Adrenal gland (tissue), 12 donors: ENCODE measurements around the gene ITFG1. TPM values are rescaled to one million over a fixed set of nuclear protein-coding genes. Genes with fewer than 3 reads are reported as not detected.
"Not testable (repeated sequence)": the region's sequence is repeated elsewhere in the genome, so short reads cannot be mapped to it uniquely, and the experiment has no call there.

ENCODE experiments used
- DNase-seq, 7 donors: peaks; one replicate each; pipeline ENCODE4 v3.0.0-alpha.2; 2019 to 2020
- H3K27ac ChIP-seq, 5 donors: fragments of 200-600 bp; sonication (generic) in 4 of 5; 1 replicate in 3 of 5; 2 replicates in 2 of 5; pipeline versions ENCODE4 v1.5.1 to v1.8.0; 2016 to 2020; ENCODE audit warnings: mild to moderate bottlenecking in 1 of 5
- H3K27me3 ChIP-seq: fragments of 200-600 bp; 2 replicates; pipeline ENCODE4 v1.8.0; 2021
- H3K36me3 ChIP-seq, 2 donors: fragments of 200-600 bp; replicated peaks in 1 of 2; 1 replicate in 1 of 2; 2 replicates in 1 of 2; pipeline versions ENCODE4 v1.5.1 to v1.8.0; 2018 to 2022
- H3K4me1 ChIP-seq, 2 donors: fragments of 200-600 bp; replicated peaks in 1 of 2; 1 replicate in 1 of 2; 2 replicates in 1 of 2; pipeline versions ENCODE4 v1.5.1 to v1.8.0; 2018 to 2021
- H3K4me3 ChIP-seq, 4 donors: fragments of 200-600 bp; sonication (generic) in 3 of 4; one replicate each; pipeline ENCODE4 v1.5.1; 2016 to 2018
- H3K9me3 ChIP-seq, 3 donors: fragments of 200-600 bp; sonication (generic) in 1 of 3; replicated peaks in 1 of 3; 1 replicate in 2 of 3; 2 replicates in 1 of 3; pipeline versions ENCODE4 v1.5.1 to v1.8.0; 2016 to 2021
- CTCF ChIP-seq, 6 experiments: fragments of 450-650 bp in 4 of 6; fragments of 200-600 bp in 2 of 6; sonication (generic) in 1 of 6; IDR thresholded peaks; 1 replicate in 5 of 6; 2 replicates in 1 of 6; pipeline versions ENCODE4 v1.5.1 to v1.8.0; 2016 to 2021; ENCODE audit warnings: antibody characterized with exemption in 6 of 6, mild to moderate bottlenecking in 2 of 6, moderate library complexity in 1 of 6
- POLR2A ChIP-seq, 2 donors: fragments of 450-650 bp; IDR thresholded peaks; one replicate each; pipeline ENCODE4 v1.6.1; 2017; ENCODE audit warnings: antibody characterized with exemption in 2 of 2, mild to moderate bottlenecking in 2 of 2, moderate library complexity in 1 of 2
- WGBS, 4 donors: extraction: QIAGEN DNeasy Blood & Tissue Kit in 2 of 4; methylation state at CpG; one replicate each; pipeline versions ENCODE4 v1.1.5 to v1.1.7; 2013 to 2017; 5-methylcytosine and 5-hydroxymethylcytosine counted together
- intact Hi-C, 2 donors: fragments of 100-400 bp; cut with DNase I; formaldehyde crosslinking; loops; one replicate each; pipeline versions ENCODE4 v1.14.1 to v1.15.0; 2022 to 2023
- polyA plus RNA-seq, 3 donors: library from polyadenylated mRNA; stranded (reverse); fragments of 200-250 nt in 2 of 3; fragments of 350-450 nt in 1 of 3; fragmentation: Illumina TruSeq in 1 of 3; extraction: RNeasy Lipid Tissue Mini Kit (QIAGEN cat#74804) in 1 of 3; gene quantifications; one replicate each; pipeline ENCODE4 v1.2.3, GENCODE V29; 2013 to 2014
- total RNA-seq, 9 donors: library from RNA; depleted of rRNA in 4 of 9; stranded (reverse); fragments of >200 nt in 4 of 9; fragments of 120-200 nt in 1 of 9; fragmentation: NEBNext Ultra II Directional in 1 of 9; extraction: Animal tissue kit (Norgen Biotek cat#: 25700) in 1 of 9; gene quantifications; one replicate each; pipeline versions ENCODE4 v1.1.0 to v1.2.4, GENCODE V29; 2013 to 2023
- donor health status: healthy with polysubstance abuse.
- donor health status: Bipolar disorder and iron deficiency.
- donor health status: DM: yes; HTN: yes; CAD: no.
- donor health status: DM: no; HTN: no; CAD: no.
- donor health status: DM: no; HTN: no; CAD: no.
- donor health status: DM: yes; HTN: yes; CAD: no.

ITFG1 gene
- total and polyA plus RNA-seq, 12 donors, result 8.4 to 246 (median 84.4) TPM

GRCh38 chr16:47158992-47159391 is 301.9 kb downstream of the ITFG1 start:
- no peaks in the 10 kb centered on the region for H3K36me3 ChIP-seq
- intact Hi-C loops, result no loop called here
- DNase-seq, result no peak
- H3K27ac ChIP-seq, result no peak overlapping the region
- no peaks in the 10 kb centered on the region for H3K4me1 ChIP-seq
- H3K9me3 ChIP-seq, result peaks cover 0 to 5% (median 0%) of the 10 kb centered on the region in 3 donors
- no peaks in the 10 kb centered on the region for H3K27me3 ChIP-seq
- no peak for TF ChIP-seq POLR2A (IDR thresholded peaks at IDR 0.05)
- no peak for TF ChIP-seq CTCF (IDR thresholded peaks at IDR 0.05)
- H3K4me3 ChIP-seq, result no peak overlapping the region

- Histone ChIP-seq H3K36me3 (no peaks in the 10 kb centered on the region), H3K9me3 (peaks cover 0 to 5% (median 0%) of the 10 kb centered on the region in 3 donors), H3K27ac (no peak overlapping the region), H3K4me1 (no peaks in the 10 kb centered on the region), H3K4me3 (no peak overlapping the region), H3K27me3 (no peaks in the 10 kb centered on the region)
- intact Hi-C loops, result no loop called here
- TF ChIP-seq POLR2A (IDR thresholded peaks at IDR 0.05), result no peak
- no peak for TF ChIP-seq CTCF (IDR thresholded peaks at IDR 0.05)
- DNase-seq, result peak in 1 of 7 donors; percentile 11
- 55 to 64% (median 58%) methylated on average over 3 of the region's 3 CpGs for WGBS, 4 donors
These were observed 304.1 kb downstream of the ITFG1 start for GRCh38 chr16:47156680-47157215.

DNA sequence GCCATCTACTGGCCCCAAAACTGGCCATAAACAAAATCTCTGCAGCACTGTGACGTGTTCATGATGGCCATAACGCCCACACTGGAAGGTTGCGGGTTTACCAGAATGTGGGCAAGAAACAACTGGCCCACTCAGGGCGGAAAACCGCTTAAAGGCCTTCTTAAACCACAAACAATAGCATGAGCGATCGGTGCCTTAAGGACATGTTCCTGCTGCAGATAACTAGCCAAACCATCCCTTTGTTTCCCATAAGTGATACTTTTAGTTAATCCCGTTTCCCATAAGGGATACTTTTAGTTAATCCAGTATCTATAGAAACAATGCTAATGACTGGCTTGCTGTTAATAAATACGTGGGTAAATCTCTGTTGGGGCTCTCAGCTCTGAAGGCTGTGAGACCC is 308.4 kb downstream of the ITFG1 start:
- 94 to 99% (median 98%) methylated on average over 9 of the region's 9 CpGs for WGBS, 4 donors
- DNase-seq, H3K36me3 ChIP-seq, H3K4me1 ChIP-seq, intact Hi-C loops, H3K4me3 ChIP-seq, H3K9me3 ChIP-seq, H3K27ac ChIP-seq, H3K27me3 ChIP-seq: not testable (repeated sequence)

DNA sequence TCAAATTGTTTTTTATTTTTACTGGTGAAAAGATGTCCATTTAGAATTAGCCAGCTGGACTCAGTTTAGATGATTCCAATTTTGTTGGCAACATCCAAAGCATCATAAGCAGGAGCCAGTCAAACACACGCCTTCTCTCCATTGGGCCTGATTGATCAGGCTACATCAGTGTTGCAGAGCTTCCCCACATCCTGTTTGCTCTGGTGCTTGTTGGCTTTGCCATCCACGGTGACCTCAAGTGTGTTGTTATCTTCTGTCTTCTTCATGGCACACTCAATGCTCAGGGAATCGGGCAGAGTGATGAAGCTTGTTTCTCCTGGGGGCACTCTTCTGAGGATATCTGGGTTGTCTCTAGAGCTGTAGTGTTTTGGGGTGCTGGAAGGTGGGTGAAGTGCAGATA is 310.8 kb downstream of the ITFG1 start:
- TF ChIP-seq CTCF (IDR thresholded peaks at IDR 0.05), result no peak
- no peak for TF ChIP-seq POLR2A (IDR thresholded peaks at IDR 0.05)
- WGBS, 4 donors, result 92 to 100% (median 97%) methylated on average over 3 of the region's 3 CpGs
- no peaks in the 10 kb centered on the region for H3K27me3 ChIP-seq

GRCh38 chr16:47144559-47144877 is 316.3 kb downstream of the ITFG1 start:
- H3K27me3 ChIP-seq, result no peaks in the 10 kb centered on the region
- no peaks in the 10 kb centered on the region for H3K4me1 ChIP-seq
- intact Hi-C loops, result loop anchor here (5.0 to 10.0 kb wide), 6 partner anchors 110 to 1013 kb away; partner anchors contain the start of gene ABCC12 (in 2 of the 2)
- peak in 1 of 7 donors; percentile 18 for DNase-seq
- H3K36me3 ChIP-seq, result no peaks in the 10 kb centered on the region
- WGBS, 4 donors, result 6 to 23% (median 15%) methylated on average over 4 to 10 of the region's 10 CpGs
- peak overlapping the region in 2 of 4 donors; percentile 26 to 78 for H3K4me3 ChIP-seq
- TF ChIP-seq CTCF (IDR thresholded peaks at IDR 0.05), result no peak
- no peak for TF ChIP-seq POLR2A (IDR thresholded peaks at IDR 0.05)
- H3K9me3 ChIP-seq, result no peaks in the 10 kb centered on the region
- no peak overlapping the region for H3K27ac ChIP-seq

More for the DNA sequence above, 310.8 kb downstream of the ITFG1 start:
- H3K36me3 ChIP-seq, result no peaks in the 10 kb centered on the region
- no peaks in the 10 kb centered on the region for H3K9me3 ChIP-seq
- H3K4me1 ChIP-seq, result no peaks in the 10 kb centered on the region
- H3K4me3 ChIP-seq, result no peak overlapping the region
- no peak for DNase-seq
- no peak overlapping the region for H3K27ac ChIP-seq
- intact Hi-C loops, result no loop called here
